SKM-1 (cell line): ENCODE data around the gene TOMM40.
"Not testable (repeated sequence)": the region's sequence is repeated elsewhere in the genome, so short reads cannot be mapped to it uniquely, and the experiment has no call there.

ENCODE experiments used
- DNase-seq: peaks from one replicate; lab custom pipeline; 2025; ENCODE audit not compliant: unreplicated experiment; lab: John Stamatoyannopoulos, UW

The TOMM40 gene

DNA sequence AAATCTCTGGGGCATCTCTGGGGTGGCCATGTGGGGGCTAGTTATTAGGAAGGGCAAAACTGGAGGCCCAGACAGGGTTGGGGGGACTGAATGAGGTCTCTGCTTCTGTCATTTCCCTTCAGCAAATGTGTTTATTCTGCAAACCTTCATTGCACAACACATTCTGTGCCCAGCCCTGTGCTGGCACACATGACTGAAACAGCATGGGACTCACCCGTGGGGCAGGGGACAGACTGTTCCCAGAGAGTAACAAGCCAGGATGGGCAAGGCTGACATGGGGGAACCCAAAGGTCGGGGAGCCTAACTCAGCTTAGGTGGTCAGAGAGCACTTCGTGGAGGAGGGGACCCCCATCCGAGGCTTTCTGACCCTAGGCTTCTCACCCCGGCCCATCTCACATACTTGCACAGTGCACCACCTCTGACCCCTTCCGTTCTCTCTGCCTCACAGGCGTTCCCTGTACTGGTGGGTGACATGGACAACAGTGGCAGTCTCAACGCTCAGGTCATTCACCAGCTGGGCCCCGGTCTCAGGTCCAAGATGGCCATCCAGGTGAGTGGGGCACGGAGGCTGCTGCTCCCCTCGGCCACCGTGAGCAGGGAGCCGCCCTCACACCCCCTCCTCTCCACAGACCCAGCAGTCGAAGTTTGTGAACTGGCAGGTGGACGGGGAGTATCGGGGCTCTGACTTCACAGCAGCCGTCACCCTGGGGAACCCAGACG, 2.4 kb downstream of the TOMM40 start:
- no peak for DNase-seq

DNA sequence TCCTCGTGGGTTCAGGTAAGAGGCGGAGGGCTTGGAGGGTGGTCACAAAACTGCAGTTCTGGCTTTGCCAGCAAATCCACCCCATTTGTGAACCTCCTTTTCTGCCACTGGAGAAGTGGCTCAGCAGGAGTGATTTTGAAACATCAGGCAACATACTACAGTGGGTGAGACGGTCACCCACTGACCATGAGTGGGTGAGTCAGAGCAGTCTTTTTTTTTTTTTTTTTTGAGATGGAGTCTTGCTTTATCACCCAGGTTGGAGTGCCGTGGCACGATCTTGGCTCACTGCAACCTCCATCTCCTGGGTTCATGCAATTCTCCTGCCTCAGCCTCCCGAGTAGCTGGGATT, 3.0 kb downstream of the TOMM40 start:
- no peak for DNase-seq

DNA sequence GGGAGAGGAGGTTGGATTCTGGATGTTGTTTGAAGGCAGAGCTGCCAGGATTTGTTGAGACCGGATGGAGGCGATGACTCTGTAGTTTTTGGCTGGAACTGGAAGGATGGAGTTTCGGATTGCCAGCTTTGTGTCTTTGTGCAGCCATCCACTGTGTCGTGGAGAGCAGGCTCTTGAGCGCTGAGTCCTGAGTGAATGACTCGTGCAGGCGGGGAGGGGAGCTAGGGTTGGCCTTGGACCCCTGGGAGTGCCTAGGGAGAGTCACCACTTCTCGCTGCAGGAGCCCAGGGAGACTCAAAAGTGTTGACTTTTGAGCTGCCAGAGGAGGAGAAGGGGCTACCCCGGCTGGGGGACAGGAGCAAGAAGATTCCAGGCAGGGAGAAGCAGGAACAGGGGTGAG, 3.9 kb downstream of the TOMM40 start:
- DNase-seq, result no peak

DNA sequence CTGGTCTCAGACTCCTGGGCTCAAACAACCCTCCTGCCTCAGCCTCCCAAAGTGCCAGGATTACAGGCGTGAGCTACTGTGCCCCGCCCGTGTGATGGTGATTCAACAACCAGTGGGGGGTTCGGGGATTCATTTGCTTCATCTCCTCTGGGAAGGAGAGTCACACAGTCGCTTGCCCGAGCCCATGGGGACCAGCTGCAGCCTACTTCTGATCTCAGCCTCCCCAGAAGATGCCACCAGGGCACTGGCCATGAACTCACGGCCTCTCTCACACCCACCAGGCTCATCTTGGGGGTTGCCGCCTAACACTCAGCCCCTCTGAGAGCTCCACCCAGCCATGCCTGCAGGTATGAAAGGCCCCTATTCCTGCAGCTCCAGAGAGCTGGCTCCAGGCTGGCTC, 6.8 kb downstream of the TOMM40 start:
- DNase-seq, result no peak

DNA sequence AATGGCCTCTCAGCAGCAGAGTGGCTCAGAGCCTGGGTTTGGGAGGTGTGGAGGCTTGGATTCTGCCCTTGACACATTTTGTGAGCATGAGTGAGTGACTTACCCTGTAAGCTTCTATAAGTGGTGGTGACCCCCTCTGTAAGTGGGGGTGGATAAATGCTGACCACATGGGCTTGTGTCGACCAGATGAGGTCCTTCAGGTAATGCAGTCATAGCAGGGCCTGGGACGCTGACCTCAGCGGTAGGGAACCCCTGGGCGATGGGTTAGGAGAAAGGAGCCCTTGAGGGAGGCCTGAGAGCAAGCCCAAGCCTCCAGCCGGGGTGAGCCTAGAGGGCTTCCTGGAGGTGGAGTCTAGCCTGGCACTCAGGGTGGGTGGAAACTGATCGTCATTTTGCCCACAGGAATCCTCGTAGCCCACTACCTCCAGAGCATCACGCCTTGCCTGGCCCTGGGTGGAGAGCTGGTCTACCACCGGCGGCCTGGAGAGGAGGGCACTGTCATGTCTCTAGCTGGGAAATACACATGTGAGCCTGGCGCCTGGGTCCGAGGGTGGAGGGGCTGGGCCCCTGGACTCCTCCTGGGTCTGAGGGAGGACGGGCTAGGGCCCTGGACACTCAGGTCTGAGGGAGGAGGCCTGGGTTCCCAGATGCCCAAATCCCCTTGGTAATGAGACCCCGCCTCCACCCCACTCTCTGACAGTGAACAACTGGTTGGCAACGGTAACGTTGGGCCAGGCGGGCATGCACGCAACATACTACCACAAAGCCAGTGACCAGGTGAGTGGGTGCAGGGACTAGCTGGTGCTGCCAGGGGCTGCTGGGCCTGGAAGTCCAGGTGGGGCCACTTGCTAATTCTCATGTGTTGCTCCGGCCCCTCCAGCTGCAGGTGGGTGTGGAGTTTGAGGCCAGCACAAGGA, 9.5 kb downstream of the TOMM40 start:
- DNase-seq, result no peak

DNA sequence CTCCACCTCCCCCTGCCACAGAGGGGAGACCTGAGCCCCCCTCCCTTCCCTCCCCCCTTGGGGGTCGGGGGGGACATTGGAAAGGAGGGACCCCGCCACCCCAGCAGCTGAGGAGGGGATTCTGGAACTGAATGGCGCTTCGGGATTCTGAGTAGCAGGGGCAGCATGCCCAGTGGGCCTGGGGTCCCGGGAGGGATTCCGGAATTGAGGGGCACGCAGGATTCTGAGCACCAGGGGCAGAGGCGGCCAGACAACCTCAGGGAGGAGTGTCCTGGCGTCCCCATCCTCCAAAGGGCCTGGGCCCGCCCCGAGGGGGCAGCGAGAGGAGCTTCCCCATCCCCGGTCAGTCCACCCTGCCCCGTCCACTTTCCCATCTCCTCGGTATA, 12.2 kb downstream of the TOMM40 start:
- DNase-seq, result no peak

DNA sequence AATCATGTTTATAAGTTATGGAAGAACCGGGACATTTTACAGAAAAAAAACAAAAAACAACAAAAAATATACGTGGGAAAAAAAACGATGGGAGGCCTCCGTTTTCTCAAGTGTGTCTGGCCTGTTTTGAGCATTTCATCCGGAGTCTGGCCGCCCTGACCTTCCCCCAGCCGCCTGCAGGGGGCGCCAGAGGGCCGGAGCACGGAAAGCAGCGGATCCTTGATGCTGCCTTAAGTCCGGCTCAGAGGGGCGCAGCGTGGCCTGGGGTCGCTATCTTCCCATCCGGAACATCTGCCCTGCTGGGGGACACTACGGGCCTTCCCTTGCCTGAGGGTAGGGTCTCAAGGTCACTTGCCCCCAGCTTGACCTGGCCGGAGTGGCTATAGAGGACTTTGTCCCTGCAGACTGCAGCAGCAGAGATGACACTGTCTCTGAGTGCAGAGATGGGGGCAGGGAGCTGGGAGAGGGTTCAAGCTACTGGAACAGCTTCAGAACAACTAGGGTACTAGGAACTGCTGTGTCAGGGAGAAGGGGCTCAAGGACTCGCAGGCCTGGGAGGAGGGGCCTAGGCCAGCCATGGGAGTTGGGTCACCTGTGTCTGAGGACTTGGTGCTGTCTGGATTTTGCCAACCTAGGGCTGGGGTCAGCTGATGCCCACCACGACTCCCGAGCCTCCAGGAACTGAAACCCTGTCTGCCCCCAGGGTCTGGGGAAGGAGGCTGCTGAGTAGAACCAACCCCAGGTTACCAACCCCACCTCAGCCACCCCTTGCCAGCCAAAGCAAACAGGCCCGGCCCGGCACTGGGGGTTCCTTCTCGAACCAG, 12.8 kb downstream of the TOMM40 start:
- no peak for DNase-seq

DNA sequence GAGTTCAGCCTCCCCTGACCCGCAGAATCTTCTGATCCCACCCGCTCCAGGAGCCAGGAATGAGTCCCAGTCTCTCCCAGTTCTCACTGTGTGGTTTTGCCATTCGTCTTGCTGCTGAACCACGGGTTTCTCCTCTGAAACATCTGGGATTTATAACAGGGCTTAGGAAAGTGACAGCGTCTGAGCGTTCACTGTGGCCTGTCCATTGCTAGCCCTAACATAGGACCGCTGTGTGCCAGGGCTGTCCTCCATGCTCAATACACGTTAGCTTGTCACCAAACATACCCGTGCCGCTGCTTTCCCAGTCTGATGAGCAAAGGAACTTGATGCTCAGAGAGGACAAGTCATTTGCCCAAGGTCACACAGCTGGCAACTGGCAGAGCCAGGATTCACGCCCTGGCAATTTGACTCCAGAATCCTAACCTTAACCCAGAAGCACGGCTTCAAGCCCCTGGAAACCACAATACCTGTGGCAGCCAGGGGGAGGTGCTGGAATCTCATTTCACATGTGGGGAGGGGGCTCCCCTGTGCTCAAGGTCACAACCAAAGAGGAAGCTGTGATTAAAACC, 13.5 kb downstream of the TOMM40 start:
- DNase-seq, result no peak

DNA sequence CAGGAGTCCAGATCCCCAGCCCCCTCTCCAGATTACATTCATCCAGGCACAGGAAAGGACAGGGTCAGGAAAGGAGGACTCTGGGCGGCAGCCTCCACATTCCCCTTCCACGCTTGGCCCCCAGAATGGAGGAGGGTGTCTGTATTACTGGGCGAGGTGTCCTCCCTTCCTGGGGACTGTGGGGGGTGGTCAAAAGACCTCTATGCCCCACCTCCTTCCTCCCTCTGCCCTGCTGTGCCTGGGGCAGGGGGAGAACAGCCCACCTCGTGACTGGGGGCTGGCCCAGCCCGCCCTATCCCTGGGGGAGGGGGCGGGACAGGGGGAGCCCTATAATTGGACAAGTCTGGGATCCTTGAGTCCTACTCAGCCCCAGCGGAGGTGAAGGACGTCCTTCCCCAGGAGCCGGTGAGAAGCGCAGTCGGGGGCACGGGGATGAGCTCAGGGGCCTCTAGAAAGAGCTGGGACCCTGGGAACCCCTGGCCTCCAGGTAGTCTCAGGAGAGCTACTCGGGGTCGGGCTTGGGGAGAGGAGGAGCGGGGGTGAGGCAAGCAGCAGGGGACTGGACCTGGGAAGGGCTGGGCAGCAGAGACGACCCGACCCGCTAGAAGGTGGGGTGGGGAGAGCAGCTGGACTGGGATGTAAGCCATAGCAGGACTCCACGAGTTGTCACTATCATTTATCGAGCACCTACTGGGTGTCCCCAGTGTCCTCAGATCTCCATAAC, 14.5 kb downstream of the TOMM40 start, which contains the start of gene APOE:
TSS of gene APOE (plus strand) at position 360 of the 724 bp plus-strand sequence. CDS start 829 bp downstream, outside the sequence.
- no peak for DNase-seq

DNA sequence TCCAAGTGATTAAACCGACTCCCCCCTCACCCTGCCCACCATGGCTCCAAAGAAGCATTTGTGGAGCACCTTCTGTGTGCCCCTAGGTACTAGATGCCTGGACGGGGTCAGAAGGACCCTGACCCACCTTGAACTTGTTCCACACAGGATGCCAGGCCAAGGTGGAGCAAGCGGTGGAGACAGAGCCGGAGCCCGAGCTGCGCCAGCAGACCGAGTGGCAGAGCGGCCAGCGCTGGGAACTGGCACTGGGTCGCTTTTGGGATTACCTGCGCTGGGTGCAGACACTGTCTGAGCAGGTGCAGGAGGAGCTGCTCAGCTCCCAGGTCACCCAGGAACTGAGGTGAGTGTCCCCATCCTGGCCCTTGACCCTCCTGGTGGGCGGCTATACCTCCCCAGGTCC, 16.6 kb downstream of the TOMM40 start:
- no peak for DNase-seq

DNA sequence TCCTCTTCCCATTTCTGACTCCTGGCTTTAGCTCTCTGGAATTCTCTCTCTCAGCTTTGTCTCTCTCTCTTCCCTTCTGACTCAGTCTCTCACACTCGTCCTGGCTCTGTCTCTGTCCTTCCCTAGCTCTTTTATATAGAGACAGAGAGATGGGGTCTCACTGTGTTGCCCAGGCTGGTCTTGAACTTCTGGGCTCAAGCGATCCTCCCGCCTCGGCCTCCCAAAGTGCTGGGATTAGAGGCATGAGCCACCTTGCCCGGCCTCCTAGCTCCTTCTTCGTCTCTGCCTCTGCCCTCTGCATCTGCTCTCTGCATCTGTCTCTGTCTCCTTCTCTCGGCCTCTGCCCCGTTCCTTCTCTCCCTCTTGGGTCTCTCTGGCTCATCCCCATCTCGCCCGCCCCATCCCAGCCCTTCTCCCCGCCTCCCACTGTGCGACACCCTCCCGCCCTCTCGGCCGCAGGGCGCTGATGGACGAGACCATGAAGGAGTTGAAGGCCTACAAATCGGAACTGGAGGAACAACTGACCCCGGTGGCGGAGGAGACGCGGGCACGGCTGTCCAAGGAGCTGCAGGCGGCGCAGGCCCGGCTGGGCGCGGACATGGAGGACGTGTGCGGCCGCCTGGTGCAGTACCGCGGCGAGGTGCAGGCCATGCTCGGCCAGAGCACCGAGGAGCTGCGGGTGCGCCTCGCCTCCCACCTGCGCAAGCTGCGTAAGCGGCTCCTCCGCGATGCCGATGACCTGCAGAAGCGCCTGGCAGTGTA, 17.2 kb downstream of the TOMM40 start:
- no peak for DNase-seq

DNA sequence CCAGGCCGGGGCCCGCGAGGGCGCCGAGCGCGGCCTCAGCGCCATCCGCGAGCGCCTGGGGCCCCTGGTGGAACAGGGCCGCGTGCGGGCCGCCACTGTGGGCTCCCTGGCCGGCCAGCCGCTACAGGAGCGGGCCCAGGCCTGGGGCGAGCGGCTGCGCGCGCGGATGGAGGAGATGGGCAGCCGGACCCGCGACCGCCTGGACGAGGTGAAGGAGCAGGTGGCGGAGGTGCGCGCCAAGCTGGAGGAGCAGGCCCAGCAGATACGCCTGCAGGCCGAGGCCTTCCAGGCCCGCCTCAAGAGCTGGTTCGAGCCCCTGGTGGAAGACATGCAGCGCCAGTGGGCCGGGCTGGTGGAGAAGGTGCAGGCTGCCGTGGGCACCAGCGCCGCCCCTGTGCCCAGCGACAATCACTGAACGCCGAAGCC, 17.8 kb downstream of the TOMM40 start:
- DNase-seq, result no peak

DNA sequence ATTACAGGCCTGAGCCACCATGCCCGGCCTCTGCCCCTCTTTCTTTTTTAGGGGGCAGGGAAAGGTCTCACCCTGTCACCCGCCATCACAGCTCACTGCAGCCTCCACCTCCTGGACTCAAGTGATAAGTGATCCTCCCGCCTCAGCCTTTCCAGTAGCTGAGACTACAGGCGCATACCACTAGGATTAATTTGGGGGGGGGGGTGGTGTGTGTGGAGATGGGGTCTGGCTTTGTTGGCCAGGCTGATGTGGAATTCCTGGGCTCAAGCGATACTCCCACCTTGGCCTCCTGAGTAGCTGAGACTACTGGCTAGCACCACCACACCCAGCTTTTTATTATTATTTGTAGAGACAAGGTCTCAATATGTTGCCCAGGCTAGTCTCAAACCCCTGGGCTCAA, 18.7 kb downstream of the TOMM40 start:
- no peak for DNase-seq

DNA sequence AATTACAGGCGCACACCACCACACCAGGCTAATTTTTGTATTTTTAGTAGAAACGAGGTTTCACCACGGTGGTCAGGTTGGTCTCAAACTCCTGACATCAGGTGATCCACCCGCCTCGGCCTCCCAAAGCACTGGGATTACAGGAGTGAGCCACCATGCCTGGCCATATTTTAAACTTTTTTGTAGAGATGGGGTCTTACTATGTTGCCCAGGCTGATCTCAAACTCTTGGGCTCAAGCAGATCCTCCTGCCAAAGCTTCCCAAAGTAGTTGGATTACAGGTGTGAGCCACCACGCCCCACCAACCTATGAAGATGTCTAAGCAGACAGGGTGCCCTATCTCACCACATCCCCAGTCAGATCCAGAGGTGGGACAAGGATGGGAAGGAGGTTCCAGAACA, 20.8 kb downstream of the TOMM40 start:
- not testable (repeated sequence) for DNase-seq

DNA sequence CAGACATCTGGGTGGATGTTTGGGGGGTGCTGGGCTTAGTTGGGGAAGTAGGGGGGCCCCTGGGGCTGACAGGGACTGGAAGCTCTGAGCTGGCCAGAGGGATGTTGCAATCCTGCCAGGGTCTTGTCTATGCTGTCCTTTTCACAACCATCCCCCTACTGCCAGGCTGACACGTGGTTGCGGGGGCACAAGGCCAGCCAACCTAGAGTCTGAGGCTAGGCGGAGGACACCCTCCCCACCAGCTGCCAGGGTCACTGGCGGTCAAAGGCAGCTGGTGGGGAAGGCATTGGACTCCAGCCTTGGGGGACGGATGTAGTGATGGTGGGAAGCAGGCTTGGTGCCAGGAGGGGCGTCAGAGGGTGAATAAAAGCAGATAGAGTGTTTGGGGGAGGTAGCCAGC, 21.8 kb downstream of the TOMM40 start:
- no peak for DNase-seq

DNA sequence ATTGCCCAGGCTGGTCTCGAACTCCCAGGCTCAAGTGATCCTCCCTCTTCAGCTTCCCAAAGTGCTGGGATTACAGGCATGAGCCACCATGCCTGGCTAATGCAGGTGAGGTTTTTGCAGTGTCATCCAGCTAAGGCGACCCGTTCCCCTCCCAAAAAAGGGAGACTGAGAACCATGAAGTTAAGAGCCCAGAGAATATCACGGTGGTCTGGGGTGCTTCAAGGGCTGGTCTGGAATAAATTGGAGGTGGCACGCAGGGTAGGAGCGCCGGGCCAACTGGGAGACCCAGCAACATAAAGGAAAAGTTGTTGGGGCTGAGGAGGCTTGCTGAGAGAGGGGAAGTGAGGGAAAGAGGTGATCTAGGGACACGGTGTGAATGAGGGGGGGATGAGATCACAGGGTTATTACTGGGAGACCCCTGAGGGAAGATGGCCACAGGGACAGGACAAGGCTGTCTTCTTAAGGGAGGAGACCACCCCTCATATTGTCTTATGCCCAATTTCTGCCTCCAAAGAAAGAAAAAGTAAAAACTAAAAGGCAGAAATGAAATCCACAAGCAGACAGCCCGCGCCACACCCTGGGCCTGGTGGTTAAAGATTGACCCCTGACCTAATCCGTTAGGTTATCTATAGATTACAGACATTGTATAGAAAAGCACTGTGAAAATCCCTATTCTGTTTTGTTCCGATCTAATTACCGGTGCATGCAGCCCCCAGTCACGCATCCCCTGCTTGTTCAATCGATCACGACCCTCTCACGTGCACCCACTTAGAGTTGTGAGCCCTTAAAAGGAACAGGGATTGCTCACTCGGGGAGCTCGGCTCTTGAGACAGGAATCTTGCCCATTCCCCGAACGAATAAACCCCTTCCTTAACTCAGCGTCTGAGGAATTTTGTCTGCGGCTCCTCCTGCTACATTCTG, 22.7 kb downstream of the TOMM40 start:
- DNase-seq, result not testable (repeated sequence)

DNA sequence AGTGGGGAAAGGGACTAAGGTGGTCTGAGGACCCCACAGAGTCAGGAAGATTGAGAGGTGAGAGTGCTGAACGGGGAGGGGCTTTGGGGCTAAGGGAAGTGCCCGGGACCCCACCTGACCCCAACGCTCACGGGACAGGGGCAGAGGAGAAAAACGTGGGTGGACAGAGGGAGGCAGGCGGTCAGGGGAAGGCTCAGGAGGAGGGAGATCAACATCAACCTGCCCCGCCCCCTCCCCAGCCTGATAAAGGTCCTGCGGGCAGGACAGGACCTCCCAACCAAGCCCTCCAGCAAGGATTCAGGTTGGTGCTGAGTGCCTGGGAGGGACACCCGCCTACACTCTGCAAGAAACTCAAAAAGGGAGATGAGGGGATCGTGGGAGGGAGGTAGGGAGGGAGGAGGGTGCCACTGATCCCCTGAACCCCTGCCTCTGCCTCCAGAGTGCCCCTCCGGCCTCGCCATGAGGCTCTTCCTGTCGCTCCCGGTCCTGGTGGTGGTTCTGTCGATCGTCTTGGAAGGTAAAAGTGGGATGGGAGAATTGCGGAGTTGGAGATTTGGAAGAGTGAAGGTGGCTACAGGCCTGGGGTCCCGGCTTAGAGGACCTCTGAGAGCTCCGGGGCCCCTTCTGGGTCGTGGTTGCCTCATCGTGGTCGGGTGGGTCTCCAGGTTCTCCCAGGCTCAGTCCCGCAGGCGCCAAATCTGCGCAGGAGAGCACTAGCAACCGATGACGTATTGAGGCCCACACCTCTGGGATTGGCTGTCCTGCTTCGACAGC, 23.6 kb downstream of the TOMM40 start, which contains the start of gene APOC1:
TSS of gene APOC1 (plus strand) at position 176 of the 774 bp plus-strand sequence. CDS start at position 460, 284 bp downstream.
- not testable (repeated sequence) for DNase-seq

DNA sequence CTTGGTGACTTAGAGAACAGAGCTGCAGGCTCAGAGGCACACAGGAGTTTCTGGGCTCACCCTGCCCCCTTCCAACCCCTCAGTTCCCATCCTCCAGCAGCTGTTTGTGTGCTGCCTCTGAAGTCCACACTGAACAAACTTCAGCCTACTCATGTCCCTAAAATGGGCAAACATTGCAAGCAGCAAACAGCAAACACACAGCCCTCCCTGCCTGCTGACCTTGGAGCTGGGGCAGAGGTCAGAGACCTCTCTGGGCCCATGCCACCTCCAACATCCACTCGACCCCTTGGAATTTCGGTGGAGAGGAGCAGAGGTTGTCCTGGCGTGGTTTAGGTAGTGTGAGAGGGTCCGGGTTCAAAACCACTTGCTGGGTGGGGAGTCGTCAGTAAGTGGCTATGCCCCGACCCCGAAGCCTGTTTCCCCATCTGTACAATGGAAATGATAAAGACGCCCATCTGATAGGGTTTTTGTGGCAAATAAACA, 33.2 kb downstream of the TOMM40 start:
- no peak for DNase-seq
